Fibroblast of skin of scalp (primary cell): Measurements from ENCODE around the gene OR52E6.

Experiments
- DNase-seq: peaks from one replicate; pipeline ENCODE4 v3.0.0-alpha.2; 2013

OR52E6 gene

DNA sequence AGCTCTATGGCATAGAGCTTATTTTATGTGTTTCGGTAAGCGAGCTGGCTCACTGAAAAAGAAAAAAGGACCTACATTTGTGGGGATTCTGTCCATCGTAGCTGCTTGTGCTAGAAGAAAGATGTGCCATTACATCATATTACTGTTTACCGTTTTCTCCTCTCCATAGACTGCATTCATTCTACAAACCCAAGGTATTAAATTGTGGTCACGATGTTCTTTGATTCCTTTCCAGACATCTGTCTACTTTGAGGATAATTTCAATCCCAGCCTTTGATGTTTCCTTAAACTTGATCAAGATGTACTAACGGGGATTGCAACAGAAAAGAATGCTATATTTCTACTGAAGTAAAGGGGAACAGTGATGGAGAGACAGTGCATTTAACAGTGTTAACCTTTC lies 45.2 kb downstream of the OR52E6 start:
- no peak for DNase-seq

DNA sequence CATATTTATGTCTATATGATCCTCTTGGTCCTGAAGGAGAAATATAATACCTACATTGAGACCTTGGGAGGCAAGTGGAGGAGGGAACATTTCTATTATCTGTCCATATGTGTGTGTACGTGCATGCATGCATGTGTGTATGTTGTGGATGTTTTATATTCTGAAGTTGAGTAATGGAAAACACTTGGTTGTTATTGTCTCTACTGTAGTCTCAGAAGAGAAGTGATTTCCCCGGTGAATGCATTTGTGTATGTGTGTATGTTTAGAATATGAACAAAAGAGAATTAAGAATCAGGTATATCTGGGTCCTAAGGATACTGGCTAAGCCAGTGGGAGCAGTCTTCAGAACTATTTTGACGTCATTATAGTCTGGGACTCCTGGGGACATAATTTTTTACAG lies 50.5 kb downstream of the OR52E6 start, which contains the start of gene OR52N1:
OR52N1 (minus strand) TSS at position 101 of the 400 bp plus-strand sequence. CDS start 2,449 bp downstream, outside the sequence.
- no peak for DNase-seq
